Measurements from ENCODE around the gene D2HGDH.
"Not testable (repeated sequence)": the region's sequence is repeated elsewhere in the genome, so short reads cannot be mapped to it uniquely, and the experiment has no call there.

D2HGDH gene

DNA sequence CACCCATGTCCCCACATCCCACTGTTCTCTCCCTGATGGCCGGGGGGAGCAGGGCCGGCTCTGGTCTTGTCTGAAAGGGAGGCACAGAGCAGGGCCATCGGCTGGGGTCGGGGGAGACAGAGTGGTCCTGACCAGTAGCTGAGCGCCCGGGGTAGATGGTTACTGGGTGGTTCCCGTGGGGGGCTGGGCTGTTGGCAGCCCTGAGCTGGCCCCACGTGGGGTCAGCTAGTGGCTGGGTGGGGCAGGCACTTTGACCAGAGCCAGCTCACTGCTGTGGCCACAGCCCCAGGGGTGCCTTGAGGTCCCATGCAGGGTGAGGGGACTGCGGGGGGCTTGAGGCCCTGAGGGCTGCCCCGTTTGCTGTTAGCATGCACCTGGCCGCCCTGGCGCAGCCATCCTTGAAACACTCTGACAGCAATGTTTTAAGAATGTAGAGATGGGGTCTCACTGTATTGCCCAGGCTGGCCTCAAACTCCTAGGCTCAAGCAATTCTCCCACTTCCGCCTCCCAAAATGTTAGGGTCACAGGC is 62.2 kb downstream of the D2HGDH start:
- DNase-seq: no peak

DNA sequence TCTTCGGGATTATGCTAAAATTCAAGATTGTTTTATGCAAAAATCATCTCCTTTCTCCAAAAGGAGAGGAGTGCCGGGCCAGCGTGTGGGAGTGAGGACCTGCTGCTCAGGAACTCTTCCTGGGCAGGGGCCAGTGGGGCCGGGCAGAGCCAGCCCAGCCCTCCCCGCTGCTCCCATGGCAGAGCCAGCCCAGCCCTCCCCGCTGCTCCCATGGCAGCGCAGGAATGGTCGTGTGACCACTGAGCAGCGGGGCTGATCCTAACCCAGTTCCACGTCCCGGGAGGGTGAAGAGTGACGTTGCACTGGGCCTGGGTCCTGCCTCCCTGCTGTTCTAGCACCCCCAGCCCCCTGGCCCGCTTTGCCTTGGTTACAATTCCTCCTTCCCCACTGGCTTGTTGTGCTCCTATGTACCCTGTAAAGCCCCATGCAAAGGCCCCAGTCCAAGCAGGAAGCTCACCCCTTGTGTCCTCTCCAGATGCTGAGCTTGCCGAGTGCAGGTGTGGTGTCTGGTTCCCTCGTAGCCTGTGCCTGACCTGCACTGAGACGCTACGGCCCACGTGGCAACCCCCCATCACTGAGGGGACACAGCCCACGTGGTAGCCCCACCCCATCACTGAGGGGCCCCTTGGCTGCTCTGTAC is 63.1 kb downstream of the D2HGDH start:
- DNase-seq: no peak

DNA sequence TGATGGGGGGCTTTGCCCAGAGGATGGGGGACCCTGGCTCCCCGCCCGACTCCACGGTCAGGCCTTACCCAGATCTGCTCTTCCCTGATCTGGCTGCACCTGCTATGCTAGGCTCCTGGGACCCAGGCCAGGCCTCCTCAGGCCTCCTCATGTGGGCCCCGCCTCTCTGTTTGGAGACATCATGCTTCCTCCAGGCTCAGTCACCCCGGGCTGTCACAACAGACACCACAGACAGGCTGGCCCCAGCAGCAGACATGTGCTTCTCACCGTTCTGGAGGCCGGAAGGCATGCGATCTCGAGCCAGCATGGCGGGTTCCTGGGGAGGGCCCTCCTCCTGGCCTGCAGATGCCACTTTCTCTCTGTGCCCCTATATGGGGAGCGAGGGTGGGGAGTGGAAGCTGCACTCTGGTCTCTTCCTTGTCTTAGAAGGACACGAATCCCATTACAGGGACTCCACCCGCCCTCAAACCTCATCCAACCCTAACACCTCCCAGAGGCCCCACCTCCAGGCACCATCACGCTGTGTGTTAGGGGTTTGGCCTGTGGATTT is 63.7 kb downstream of the D2HGDH start:
- no peak for DNase-seq

DNA sequence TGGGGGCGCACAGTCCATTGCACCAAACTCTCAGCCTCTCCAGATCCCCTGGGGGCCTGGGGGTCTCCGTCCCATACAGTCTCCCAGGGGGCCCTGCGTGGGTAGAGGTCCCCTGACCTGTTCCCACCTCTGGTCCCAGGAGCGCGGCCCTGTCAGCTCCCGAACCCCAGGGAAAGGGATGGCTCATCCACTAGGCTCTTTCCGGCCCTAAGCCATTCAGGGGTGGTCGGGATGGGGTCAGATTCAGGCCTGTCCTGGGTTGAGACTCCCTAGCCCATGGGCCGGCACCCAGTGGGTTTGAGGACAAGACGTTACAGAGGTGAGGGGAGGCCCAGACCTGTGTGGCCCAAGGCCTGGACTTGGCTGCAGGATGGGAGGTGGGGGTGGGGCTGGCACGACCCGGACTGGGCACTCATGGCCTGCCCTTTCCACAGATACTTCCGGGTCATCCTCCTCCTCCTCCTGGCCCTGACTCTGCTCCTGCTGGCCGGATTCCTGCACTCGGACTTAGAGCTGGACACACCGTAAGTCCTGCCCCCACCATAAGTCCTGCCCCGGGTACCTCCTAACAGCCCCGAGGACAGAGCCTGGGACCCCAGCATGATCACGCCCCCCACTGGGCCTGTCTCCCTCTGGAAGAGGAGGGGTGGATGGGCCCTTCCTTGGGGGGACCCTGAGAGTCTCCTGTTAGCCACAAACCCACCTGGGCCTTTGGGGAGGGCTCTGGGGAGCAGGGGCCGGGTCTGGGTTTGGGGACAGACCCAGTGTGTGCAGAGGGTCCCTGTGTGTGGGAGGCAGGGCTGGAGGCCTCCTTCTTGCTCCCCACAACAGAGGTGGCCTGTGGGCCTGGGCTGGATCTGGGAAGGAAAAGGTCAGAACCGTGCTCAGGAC is 64.4 kb downstream of the D2HGDH start:
- DNase-seq: no peak

DNA sequence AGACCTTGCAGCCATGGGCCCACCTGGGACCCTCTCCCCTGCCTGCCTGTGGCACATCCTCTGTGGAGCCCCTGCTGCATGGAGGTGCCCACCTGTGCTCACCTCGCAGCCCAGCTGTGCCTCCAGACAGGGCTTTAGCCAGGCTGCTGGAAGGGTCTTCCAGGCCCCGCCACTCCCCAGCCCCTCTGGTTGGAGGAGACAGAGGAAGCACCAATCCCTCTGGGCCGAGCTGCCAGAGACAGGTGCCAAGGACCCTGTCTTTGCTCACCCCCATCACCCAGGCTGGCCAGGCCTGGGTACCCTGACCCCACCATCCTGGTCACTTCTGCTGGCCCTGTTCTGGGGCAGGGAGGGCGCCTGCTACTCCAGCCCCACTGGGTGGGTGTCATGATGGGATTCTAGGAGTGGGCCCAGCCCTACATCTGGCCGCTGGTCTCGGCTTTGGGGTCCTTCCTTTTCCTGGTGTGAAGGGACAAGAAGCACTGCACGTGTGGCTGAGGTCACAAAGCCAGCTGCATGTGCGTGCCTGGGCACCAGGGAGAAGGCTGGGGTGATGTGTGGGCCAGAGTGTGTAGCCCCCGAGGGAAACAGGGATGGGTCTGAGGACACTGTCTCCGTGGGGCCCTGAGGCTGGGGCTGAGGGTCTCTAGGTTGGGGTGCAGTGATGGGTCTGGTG is 65.2 kb downstream of the D2HGDH start:
- no peak for DNase-seq

DNA sequence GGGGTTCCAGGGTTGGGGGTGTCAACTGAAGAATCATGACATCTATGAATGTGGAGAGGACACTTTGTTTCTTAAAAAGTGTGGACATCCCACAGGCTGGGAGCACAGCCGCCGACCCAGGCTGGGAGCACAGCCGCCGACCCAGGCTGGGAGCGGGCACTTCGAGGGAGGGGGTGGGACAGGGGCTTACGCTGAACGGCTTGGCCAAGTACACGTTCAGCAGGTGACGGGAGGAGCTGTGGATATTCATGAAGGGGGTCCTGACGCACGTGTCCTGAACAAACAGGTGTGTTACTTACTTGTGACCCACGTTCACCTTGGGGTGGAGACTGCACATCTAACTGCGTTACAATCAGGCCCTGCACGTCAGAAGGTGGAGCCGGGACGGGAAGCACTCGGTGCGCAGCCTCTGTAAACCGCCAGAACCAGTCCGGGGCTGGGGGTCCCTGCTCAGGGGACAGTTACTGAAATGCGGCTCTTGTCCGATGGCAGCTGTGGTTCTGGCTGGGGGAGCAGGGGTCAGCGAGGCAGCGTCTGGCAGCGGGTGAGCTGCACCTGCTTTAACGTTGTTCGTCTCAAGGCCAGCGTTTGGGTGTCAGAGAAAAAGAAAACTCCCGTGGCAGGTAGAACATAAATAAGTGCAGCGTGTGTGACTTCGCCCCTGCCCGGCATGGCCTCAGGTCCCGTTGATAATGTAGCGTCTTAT is 65.9 kb downstream of the D2HGDH start:
- not testable (repeated sequence) for DNase-seq

DNA sequence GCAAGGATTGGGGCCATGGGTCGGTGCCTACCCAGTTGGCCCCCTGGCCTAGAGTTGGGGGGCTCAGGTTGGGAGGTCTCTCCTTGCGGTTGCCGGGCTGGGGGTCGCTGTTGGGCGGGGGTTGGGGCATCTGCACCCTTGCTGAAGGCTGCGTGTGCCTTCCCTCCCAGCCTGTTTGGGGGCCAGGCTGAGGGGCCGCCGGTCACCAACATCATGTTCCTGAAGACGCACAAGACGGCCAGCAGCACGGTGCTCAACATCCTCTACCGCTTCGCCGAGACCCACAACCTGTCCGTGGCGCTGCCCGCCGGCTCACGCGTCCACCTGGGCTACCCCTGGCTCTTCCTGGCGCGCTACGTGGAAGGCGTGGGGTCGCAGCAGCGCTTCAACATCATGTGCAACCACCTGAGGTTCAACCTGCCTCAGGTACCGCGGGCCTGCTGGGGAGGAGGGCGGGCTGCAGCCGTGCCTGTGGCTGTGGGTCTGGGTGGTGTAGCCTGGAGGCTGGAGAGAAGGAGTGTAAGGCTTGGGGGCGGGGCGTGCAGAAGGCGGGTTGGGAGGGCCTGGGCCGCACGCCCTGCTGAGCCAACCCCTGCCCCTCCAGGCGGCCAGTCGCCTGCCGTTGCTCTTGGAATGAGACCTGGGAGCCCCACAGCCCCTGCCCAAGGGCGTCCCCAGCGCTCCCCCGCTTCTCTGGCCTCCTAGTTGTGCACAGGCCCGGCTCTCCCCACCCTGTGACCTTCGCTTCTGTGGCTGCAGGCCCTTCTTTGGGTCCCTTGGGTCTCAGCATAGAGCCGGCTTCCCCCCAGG is 67.4 kb downstream of the D2HGDH start:
- DNase-seq: no peak

DNA sequence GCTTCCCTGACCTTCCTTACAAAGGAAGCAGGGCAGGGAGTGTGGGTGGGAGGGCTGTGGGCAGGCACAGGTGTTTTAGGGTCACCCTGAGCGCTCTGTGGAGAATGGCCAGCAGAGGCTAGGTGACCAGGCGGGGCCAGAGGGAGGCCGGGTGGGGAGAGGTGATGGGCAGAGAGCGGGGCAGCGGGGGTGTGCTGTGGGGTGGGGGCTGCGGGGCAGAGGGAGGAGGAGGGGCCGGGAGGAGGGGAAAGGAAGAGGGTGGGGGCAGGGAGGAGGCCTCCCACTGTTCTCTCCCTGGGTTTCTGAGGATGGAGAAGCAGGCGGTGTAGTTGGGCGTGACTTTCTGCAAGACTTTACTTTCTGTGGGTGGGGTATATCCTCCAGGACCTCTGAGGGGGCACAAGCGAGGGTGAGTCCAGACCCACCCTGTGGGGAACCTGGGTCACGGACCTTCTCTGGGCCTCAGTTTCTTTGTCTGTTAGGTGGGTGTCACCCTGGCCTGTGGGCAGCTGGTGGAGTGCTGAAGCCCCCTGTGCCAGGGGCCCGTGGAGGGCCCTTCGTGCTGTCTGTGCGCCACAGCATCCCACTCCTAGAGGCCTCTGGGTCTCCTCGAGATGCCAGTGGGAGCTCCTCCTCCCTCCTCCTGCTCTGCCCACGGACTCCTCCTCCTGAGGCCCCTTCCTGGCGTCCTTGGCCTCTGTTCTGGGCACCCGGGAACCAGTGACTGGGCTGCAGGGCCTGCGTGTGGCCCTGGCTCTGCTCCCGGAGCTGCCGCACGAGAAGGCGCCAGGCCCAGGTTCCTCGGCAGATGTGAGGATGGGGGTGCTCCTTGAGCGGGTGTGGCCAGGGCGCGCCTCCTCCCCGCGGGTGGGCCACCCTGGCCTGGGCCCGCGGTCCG is 68.2 kb downstream of the D2HGDH start:
- no peak for DNase-seq

DNA sequence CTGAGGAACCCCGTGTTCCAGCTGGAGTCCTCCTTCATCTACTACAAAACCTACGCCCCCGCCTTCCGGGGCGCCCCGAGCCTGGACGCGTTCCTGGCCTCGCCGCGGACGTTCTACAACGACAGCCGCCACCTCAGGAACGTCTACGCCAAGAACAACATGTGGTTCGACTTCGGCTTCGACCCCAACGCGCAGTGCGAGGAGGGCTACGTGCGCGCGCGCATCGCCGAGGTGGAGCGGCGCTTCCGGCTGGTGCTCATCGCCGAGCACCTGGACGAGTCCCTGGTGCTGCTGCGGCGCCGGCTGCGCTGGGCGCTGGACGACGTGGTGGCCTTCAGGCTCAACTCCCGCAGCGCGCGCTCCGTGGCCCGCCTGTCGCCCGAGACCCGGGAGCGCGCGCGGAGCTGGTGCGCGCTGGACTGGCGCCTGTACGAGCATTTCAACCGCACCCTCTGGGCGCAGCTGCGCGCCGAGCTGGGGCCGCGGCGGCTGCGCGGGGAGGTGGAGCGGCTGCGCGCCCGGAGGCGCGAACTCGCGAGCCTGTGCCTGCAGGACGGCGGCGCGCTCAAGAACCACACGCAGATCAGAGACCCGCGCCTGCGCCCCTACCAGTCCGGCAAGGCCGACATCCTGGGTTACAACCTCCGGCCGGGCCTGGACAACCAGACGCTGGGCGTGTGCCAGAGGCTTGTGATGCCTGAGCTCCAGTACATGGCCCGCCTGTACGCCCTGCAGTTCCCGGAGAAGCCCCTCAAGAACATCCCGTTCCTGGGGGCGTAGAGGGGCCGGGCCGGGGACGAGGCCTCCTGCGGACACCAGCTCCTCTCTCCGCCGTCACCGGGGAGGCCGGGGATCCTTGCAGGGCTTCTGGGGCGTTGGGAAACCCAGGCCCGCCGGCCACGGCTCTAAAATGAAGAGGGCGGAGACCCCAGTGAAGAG is 69.2 kb downstream of the D2HGDH start:
- no peak for DNase-seq

DNA sequence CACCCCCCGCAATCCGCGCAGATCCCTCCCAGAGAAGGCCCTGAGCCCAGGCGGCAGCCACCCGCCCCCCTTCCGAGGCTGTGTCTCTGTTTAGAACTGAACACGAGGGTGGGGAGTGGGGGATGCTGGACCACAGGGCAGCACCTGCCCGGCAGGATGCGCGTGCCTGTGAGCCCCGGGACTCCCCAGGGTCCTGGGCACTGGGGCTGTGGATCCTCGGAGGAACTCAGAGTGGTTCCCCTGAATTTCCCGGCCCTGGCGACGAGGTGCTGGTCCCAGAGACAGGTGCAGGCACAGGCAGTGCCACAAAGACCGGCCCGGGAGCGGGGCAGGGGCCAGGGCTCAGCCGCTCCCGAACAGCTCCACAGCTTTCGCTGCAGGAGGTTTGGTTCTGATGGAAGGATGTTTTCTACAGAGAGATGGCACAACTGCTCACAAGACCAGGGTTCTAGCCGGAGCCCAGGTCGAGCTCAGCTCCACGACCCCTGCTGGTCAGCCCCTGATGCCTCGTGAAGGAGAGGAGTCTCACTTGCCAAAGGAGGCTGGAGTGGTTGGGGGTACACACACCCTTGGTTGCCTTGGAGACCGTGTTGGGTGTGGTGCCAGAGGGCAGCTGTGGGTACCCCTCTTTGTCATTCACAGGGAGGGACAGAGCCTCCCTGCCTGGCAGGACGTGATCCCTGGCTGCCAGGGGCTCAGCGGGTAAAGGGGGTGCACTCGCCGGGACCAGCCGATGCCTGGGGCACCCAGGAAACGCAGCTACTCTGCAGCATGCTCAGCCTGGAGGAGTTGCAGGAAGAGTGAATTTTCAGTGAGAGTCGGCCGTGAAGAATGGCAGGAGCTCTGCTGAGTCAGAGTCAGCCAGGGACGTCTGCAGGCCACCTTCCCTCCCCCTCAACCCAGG is 70.1 kb downstream of the D2HGDH start:
- DNase-seq: no peak

DNA sequence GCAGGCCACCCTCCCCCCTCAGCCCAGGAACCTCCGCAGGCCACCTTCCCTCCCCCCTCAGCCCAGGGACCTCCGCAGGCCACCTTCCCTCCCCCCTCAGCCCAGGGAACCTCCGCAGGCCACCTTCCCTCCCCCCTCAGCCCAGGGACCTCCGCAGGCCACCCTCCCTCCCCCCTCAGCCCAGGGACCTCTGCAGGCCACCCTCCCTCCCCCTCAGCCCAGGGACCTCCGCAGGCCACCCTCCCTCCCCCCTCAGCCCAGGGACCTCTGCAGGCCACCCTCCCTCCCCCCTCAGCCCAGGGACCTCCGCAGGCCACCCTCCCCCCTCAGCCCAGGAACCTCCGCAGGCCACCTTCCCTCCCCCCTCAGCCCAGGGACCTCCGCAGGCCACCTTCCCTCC is 71.8 kb downstream of the D2HGDH start:
- not testable (repeated sequence) for DNase-seq

DNA sequence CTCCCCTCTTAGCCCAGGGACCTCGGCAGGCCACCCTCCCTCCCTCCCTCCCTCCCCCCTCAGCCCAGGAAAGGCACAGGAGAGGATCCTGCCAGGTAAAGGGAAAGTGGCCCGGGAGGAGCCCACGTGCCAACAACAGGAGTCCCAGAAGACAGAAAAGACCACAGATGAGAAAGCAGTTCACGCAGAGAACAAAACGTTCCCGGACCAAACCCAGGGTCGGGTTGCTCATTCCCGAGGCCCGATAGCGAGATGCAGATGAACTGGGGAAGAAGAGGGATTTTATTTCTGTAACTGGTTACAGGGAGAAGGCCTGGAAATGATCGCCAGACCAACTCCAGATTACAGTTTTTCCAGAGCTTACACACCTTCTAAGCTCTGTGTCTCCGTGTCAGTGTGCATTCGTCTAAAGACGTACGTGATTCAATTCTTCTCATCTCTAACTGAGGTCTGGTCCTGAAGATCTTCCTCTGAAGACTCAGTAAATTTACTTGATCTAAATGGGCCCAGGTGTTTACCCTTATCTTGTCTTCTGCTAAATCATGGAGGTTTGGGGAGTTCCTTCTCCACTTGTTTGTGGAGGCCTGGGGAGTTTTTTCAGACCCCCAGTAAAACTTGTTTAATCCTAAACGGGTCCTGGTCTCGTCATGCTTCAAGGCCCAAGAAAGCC is 73.8 kb downstream of the D2HGDH start:
- no peak for DNase-seq

DNA sequence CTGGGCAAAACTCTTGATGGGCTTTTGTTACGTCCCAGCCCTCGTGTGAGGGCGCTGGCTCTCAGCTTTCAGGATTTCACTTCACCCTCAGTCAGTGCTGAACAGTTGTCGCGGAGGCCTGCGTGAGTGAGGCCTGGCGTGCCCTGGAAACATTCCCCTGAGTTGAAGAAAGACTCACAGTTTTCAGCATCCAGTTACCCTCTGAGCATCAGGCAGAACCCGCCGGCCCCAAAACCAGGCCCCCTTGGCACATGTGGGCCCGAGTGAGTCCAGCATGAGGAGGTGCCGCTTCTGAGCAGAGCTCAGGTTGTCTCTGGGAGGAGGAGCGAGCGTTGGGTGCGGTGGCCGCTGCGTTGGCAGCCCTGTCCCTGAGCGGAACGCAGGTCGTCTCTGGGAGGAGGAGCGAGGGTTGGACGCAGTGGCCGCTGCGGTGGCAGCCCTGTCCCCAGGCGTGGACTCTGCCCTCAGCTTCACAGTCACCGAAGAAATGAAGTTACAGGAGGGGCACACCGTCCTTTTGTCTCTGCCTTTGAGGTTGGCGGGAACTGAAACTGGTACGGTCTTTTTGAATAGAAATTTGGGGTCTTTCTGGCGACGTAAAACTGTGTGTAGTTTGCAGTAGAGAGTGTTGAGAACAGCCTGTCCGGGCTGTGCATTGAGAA is 74.4 kb downstream of the D2HGDH start, which contains the start of gene NEU4:
Gene NEU4 (plus strand): TSS at position 473 of the 662 bp plus-strand sequence. CDS start 5,292 bp downstream, outside the sequence.
- no peak for DNase-seq

DNA sequence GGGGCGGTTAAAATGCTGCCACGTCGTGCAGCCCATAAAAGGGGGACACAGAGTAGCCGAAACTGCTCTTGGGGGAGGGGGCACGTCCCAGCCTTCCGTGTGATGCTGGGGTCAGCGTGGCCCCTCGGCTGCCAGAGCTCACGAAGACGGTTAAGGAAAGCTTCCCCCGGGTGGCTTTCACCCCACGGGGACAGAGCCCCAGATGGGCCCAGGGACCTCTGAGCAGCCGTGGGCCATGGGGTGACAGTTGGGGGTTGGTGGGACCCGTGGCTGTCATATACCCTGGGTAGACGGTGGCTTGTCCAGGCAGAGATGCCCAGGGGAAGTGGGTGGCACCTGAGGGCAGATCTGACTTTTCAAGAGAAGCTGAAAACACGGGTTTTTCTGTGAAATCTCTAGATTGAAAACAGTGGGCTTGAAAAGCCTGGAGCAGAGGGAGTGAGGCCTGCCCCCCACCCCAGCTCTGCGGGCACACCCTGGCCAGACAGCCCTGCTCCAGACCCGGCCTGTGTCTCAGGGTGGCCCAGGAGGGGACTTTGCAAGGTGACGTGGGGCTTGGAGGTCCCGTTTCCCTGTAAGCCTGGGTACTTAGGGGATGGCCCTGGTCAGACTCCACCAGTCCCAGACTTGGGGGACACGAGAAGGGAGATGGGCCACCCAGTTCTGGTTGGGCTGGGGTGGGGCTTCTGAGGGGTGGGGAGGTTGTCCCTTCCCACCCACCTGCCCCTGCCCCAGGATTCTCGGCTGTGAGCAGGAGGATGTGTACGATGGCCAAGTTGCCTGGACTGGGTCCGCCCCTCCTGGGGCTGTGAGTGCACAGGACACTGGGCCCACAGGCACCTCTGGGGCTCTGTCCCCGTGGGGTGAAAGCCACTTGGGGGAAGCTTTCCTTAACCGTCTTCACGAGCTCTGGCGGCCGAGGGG is 75.2 kb downstream of the D2HGDH start:
- DNase-seq: no peak

DNA sequence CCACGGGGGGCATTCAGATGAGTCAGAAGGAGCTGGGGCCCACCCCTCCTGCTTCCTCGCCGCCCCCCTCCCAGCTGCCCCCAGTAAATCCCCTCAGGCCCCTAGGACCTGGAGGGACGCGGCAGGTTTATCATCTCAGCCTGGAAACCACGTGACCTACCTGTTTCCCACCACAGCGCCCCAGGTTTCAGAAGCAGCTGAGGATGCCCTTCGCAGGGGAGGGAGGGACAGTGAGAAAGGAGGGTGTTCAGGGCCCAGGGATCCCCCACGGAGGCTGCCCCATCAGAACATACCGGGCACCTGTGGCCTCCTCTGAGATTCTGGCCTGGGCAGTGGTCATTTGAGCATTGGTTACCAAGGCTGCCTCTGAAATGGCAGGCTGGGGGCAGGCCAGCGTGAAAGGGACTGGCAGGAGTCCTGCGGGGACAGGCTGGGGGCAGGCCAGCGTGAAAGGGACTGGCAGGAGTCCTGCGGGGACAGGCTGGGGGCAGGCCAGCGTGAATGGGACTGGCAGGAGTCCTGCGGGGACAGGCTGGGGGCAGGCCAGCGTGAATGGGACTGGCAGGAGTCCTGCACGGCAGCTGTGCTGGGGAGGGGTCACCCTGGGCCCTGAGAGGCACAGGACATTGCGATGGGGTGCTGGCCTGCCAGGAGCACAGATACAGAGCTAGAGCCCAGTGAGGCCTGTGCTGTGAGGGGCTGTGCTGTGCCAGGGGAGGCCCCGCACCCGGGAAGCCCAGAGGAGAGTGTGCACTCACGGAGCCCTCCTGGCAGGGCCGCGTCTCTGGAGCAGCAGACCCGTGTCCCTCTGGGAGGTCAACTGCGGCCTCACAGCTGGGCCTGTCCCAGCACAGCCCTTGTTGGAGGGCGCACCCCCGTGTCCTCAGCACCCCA is 76.1 kb downstream of the D2HGDH start:
- no peak for DNase-seq

Measured in activated CD4-positive, alpha-beta T cell treated with anti-CD3 and anti-CD28 coated beads, Interleukin-2, amount 50 U/mL, for 4 hours (primary cell).